Endothelial cell of umbilical vein (primary cell): Measurements from ENCODE around the gene POFUT2. TPM values are rescaled to one million over a fixed set of nuclear protein-coding genes. Genes with fewer than 3 reads are reported as not detected.

Experiments used
- BruUV-seq: library from RNA; stranded (reverse); fragments of 400-500 nt; replicated peaks from 2 replicates; lab custom pipeline; 2021; lab: Mats Ljungman, UMichigan
- CTCF ChIA-PET: fragments of 300-600, 350-600 bp; sonication (Branson Sonifier 250); formaldehyde crosslinking; loops from one replicate; lab custom pipeline; 2021; ENCODE audit warnings: antibody characterized with exemption, inconsistent platforms; lab: Charles Lee
- POLR2A ChIA-PET: fragments of 300-600, 350-600 bp; sonication (Branson Sonifier 250); formaldehyde crosslinking; loops from one replicate; lab custom pipeline; 2021; ENCODE audit warnings: antibody characterized with exemption, inconsistent platforms; lab: Charles Lee
- DNase-seq: peaks from one replicate; pipeline ENCODE4 v3.0.0-alpha.2; 2011; ENCODE audit warnings: low read depth, low spot score
- FAIRE-seq: peaks from 2 replicates; lab custom pipeline; 2011; peaks lifted over from hg19 to GRCh38; lab: Jason Lieb, UNC
- H2AFZ ChIP-seq: 2 replicates; pipeline ENCODE4 v1.6.0; 2012; ENCODE audit warnings: low read depth, low read length, control low read depth, inconsistent platforms
- H3K27ac ChIP-seq: 2 replicates; pipeline ENCODE4 v1.5.1; 2011; ENCODE audit warnings: low read depth, mild to moderate bottlenecking, control low read depth, low read length, moderate library complexity; ENCODE audit not compliant: insufficient read depth
- H3K27me3 ChIP-seq, 2 experiments: 2 replicates each; pipeline versions ENCODE4 v1.6.0 to v1.6.1; 2011; ENCODE audit warnings: low read length in 2 of 2, mixed read lengths in 1 of 2; ENCODE audit not compliant: control insufficient read depth in 2 of 2, insufficient read depth in 2 of 2
- H3K36me3 ChIP-seq, 2 experiments: 2 replicates in 1 of 2; 3 replicates in 1 of 2; pipeline ENCODE4 v1.5.1; 2011; ENCODE audit warnings: low read length in 2 of 2, mild to moderate bottlenecking in 1 of 2, moderate library complexity in 1 of 2; ENCODE audit not compliant: control insufficient read depth in 2 of 2, insufficient read depth in 2 of 2; ENCODE audit errors: extremely low read depth in 1 of 2
- H3K4me1 ChIP-seq: 3 replicates; pipeline ENCODE4 v1.5.1; 2011; ENCODE audit warnings: mild to moderate bottlenecking, low read length; ENCODE audit not compliant: control insufficient read depth, insufficient read depth; ENCODE audit errors: extremely low read depth
- H3K4me2 ChIP-seq: 2 replicates; pipeline ENCODE4 v1.6.1; 2011; ENCODE audit warnings: low read length, control low read depth, mixed read lengths; ENCODE audit not compliant: insufficient read depth
- H3K4me3 ChIP-seq, 3 experiments: fragments of 200-600 bp in 1 of 3; sonication (generic), shearing (Covaris generic) in 1 of 3; replicated peaks in 1 of 3; 2 replicates each; pipeline ENCODE4 v1.5.1; 2011 to 2016; ENCODE audit warnings: control low read depth in 3 of 3, low read length in 3 of 3, mild to moderate bottlenecking in 2 of 3, inconsistent platforms in 1 of 3, low read depth in 1 of 3, moderate library complexity in 1 of 3; ENCODE audit not compliant: insufficient read depth in 1 of 3
- H3K79me2 ChIP-seq: 2 replicates; pipeline ENCODE4 v1.6.0; 2012; ENCODE audit warnings: low read length, inconsistent platforms; ENCODE audit not compliant: control insufficient read depth, insufficient read depth
- H3K9ac ChIP-seq: replicated peaks from 2 replicates; pipeline ENCODE3; 2011; ENCODE audit warnings: low read length, control low read depth; ENCODE audit not compliant: insufficient read depth; ENCODE audit errors: extremely low read depth
- H3K9me1 ChIP-seq: replicated peaks from 3 replicates; pipeline ENCODE4 v1.6.0; 2011; ENCODE audit warnings: mild to moderate bottlenecking, low read length; ENCODE audit not compliant: control insufficient read depth, insufficient read depth; ENCODE audit errors: extremely low read depth
- H3K9me3 ChIP-seq: replicated peaks from 2 replicates; pipeline ENCODE4 v1.5.1; 2012; ENCODE audit warnings: low read length, inconsistent platforms; ENCODE audit not compliant: control insufficient read depth, insufficient read depth
- H4K20me1 ChIP-seq: replicated peaks from 2 replicates; pipeline ENCODE3; 2011; ENCODE audit warnings: mild to moderate bottlenecking, low read length; ENCODE audit not compliant: control insufficient read depth, insufficient read depth; ENCODE audit errors: extremely low read depth
- EZH2 ChIP-seq: IDR thresholded peaks from 2 replicates; pipeline ENCODE4 v1.6.1; 2012; ENCODE audit warnings: borderline replicate concordance, low read depth, mild to moderate bottlenecking, moderate library complexity, low read length, inconsistent platforms; ENCODE audit not compliant: severe bottlenecking
- FOS ChIP-seq: IDR thresholded peaks from 2 replicates; pipeline ENCODE4 v1.6.1; 2011; ENCODE audit warnings: mild to moderate bottlenecking, low read length, moderate library complexity, borderline replicate concordance; ENCODE audit not compliant: insufficient read depth
- GATA2 ChIP-seq: IDR thresholded peaks from 2 replicates; pipeline ENCODE4 v1.7.0; 2011; ENCODE audit warnings: low read depth, mild to moderate bottlenecking, moderate library complexity, mixed read lengths, low read length; ENCODE audit not compliant: insufficient read length, insufficient read depth
- JUN ChIP-seq: IDR thresholded peaks from 2 replicates; pipeline ENCODE4 v1.6.1; 2011; ENCODE audit warnings: borderline replicate concordance, low read depth; ENCODE audit not compliant: insufficient read length, insufficient read depth
- MYC ChIP-seq: IDR thresholded peaks from one replicate; pipeline ENCODE4 v1.6.1; 2011; ENCODE audit warnings: mild to moderate bottlenecking, low read depth, low read length
- POLR2A ChIP-seq: IDR thresholded peaks from 2 replicates; pipeline ENCODE4 v1.6.1; 2012; ENCODE audit warnings: low read depth, mild to moderate bottlenecking, control low read depth, low read length
- POLR2AphosphoS5 ChIP-seq: IDR thresholded peaks from 2 replicates; pipeline ENCODE4 v1.6.1; 2012; ENCODE audit warnings: low read depth, mild to moderate bottlenecking, control low read depth, low read length, moderate library complexity; ENCODE audit not compliant: insufficient read depth
- dilution Hi-C: fragments of 300-500 bp; cut with MboI; formaldehyde crosslinking; loops from one replicate; pipeline ENCODE4 v1.15.0; 2019; ENCODE audit warnings: low sequenced_read_pairs; ENCODE audit not compliant: extremely low pct_ligation_motif_present
- intact Hi-C: fragments of 100-400 bp; cut with micrococcal nuclease; formaldehyde crosslinking; loops from one replicate; pipeline ENCODE4 v1.10.0; 2022
- polyA plus RNA-seq, 4 experiments: library from polyadenylated mRNA; depleted of rRNA in 3 of 4; stranded (reverse) in 3 of 4; unstranded in 1 of 4; fragments of >200 nt; gene quantifications; 2 replicates each; pipeline versions ENCODE4 v1.2.1 to v1.2.3, GENCODE V29; 2011 to 2012; ENCODE audit warnings: missing spikeins in 1 of 4
- total RNA-seq: library from RNA; stranded (reverse); gene quantifications from 2 replicates; pipeline ENCODE4 v1.2.3, GENCODE V29; 2021
- TF ChIP-seq, protein P1 (sequence below), 2 donors: IDR thresholded peaks; 1 replicate in 1 of 2; 2 replicates in 1 of 2; pipeline ENCODE4 v1.5.1; 2011; ENCODE audit warnings: low read length in 2 of 2, mild to moderate bottlenecking in 2 of 2, moderate library complexity in 2 of 2, control low read depth in 1 of 2, inconsistent platforms in 1 of 2, low read depth in 1 of 2; ENCODE audit not compliant: insufficient read depth in 1 of 2; ENCODE audit errors: extremely low read depth in 1 of 2
- TF ChIP-seq, protein P2 (sequence below): IDR thresholded peaks from 2 replicates; pipeline ENCODE4 v1.6.1; 2011; ENCODE audit not compliant: insufficient read depth, insufficient read length

POFUT2 gene
- total and polyA plus RNA-seq, 2 donors (not counting 3 experiments of a cell fraction or from before 2014, with no cell fraction given): 30.7 to 47.5 TPM

DNA sequence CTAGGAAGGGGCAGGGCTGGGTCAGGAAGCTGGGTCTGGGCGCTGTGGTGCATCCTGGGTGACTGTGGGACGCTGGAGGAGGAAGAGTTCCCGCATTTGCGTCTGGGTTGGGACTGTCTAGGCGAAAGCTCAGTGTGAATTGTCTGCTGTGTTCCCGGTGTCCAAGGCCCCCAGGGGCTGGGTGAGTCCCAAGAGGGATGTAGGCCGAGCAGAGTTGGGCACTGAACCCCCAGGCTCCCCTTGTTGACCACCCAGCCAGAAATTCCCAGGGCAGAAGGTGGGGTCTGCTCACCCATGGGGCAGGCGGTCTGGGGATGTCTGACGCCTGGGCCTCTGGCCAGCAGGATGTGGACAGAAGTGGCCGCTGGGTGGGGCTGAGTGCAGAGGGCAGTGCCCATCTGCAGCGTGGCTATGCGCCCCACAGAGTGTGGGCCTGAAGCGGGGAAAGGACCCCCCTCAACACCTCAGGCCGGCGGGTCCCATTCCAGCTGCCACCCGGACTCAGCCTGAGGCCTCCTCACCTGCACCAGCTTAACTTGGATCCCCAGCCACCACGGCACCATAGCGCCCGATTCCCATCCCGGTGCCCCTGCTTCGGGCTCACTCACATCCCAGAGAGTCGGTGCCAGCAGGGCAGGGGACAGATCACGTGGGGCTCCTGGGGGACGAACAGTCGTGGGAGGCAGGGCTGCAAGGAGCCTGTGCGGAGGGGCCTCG lies 37.0 kb upstream of the POFUT2 start:
- Histone ChIP-seq H3K27ac (no peak overlapping the region), H3K9me1 (no peaks in the 10 kb centered on the region), H3K27me3 (no peaks in the 10 kb centered on the region), H2AFZ (no peak overlapping the region), H3K36me3 (no peaks in the 10 kb centered on the region), H4K20me1 (no peaks in the 10 kb centered on the region), H3K79me2 (no peaks in the 10 kb centered on the region), H3K9me3 (no peaks in the 10 kb centered on the region), H3K9ac (no peak overlapping the region), H3K4me2 (no peak overlapping the region), H3K4me1 (peaks cover 10% of the 10 kb centered on the region), H3K4me3 (no peak overlapping the region)
- TF ChIP-seq MYC: no peak
- TF ChIP-seq POLR2AphosphoS5: no peak
- TF ChIP-seq FOS: no peak
- TF ChIP-seq GATA2: no peak
- no peak for TF ChIP-seq EZH2
- TF ChIP-seq JUN: no peak
- TF ChIP-seq, protein P1, sequence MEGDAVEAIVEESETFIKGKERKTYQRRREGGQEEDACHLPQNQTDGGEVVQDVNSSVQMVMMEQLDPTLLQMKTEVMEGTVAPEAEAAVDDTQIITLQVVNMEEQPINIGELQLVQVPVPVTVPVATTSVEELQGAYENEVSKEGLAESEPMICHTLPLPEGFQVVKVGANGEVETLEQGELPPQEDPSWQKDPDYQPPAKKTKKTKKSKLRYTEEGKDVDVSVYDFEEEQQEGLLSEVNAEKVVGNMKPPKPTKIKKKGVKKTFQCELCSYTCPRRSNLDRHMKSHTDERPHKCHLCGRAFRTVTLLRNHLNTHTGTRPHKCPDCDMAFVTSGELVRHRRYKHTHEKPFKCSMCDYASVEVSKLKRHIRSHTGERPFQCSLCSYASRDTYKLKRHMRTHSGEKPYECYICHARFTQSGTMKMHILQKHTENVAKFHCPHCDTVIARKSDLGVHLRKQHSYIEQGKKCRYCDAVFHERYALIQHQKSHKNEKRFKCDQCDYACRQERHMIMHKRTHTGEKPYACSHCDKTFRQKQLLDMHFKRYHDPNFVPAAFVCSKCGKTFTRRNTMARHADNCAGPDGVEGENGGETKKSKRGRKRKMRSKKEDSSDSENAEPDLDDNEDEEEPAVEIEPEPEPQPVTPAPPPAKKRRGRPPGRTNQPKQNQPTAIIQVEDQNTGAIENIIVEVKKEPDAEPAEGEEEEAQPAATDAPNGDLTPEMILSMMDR (IDR thresholded peaks at IDR 0.05; ENCODE audit: extremely low read depth in 1 of 2, insufficient read depth in 1 of 2, low read depth in 1 of 2, low read length in 2 of 2): no peak
- TF ChIP-seq POLR2A: no peak
- TF ChIP-seq, protein P2, sequence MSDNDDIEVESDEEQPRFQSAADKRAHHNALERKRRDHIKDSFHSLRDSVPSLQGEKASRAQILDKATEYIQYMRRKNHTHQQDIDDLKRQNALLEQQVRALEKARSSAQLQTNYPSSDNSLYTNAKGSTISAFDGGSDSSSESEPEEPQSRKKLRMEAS: no peak
- intact Hi-C loops (no loop called here), dilution Hi-C loops (no loop called here)
- DNase-seq (no peak), FAIRE-seq (no peak)
- ChIA-PET CTCF (interaction anchor here (1.6 to 1.8 kb wide), 2 partner anchors 32 to 83 kb away, joined by 3 to 6 read pairs; no protein-coding TSS in a partner anchor), POLR2A (no interaction called here)
- BruUV-seq: no TSS peak
